Sigmoid colon (tissue), 4 donors: ENCODE results near the gene GSTCD.

Experiments used
- CTCF ChIP-seq, 4 experiments: fragments of 450-650 bp in 3 of 4; fragments of 200-600 bp in 1 of 4; IDR thresholded peaks; one replicate each; pipeline ENCODE4 v1.5.1; 2016 to 2019; ENCODE audit warnings: antibody characterized with exemption in 4 of 4, mild to moderate bottlenecking in 3 of 4, moderate library complexity in 2 of 4
- POLR2AphosphoS5 ChIP-seq, 4 donors: sonication (generic); formaldehyde crosslinking; IDR thresholded peaks; one replicate each; pipeline ENCODE4 v1.6.1; 2017; ENCODE audit warnings: antibody characterized with exemption in 4 of 4

GRCh38 chr4:105822061-105822460 is 113.5 kb downstream of the GSTCD start:
- TF ChIP-seq CTCF (IDR thresholded peaks at IDR 0.05) (no peak), POLR2AphosphoS5 (IDR thresholded peaks at IDR 0.05) (no peak)
